RWPE1 (cell line): ENCODE measurements around the gene ZDHHC22.

ENCODE experiments used
- CTCF ChIA-PET: fragments of 350-600 bp; sonication (Branson Sonifier 250); formaldehyde crosslinking; extraction: SDS; loops from one replicate; lab custom pipeline; 2021; lab: Yijun Ruan, JAX
- POLR2A ChIA-PET: fragments of 400-600 bp; formaldehyde crosslinking; extraction: SDS; loops from one replicate; lab custom pipeline; 2020; ENCODE audit warnings: antibody characterized with exemption; ENCODE audit not compliant: low non-redundant PET; lab: Yijun Ruan, JAX
- DNase-seq: peaks from one replicate; pipeline ENCODE4 v3.0.0; 2012; ENCODE audit warnings: low spot score
- H3K27ac ChIP-seq: fragments of 450-650 bp; 2 replicates; pipeline ENCODE4 v1.5.1; 2017
- TF ChIP-seq, protein P1 (sequence below): fragments of 450-650 bp; conservative IDR thresholded peaks from 2 replicates; pipeline ENCODE4 v1.5.1; 2017; ENCODE audit warnings: low read depth, mild to moderate bottlenecking

Gene ZDHHC22

DNA sequence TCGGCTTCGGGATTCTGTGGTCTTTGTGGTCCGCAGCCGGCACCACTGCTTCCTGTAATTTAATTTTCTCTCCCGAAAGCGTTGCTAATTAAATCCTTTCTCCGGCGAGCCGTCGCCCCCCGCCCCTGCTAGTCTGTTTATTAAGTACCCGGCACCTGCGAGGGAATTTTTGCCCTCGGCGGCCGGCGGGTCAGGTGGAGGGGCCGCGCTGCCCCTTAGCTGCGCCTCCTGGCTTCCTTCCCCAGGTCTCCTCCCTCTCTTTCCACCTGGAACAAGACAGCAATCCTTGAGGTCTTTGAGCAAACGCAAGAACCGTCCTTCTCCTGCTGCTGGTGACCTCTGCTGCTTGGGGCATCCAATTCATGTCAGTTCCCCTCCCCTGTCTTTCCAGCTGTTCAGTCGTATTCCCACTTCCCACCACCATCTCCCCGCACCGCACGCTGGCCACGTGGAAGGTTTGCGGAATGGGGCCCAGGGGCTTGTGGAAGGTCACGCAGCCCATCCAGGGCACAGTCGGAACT, 16.2 kb downstream of the ZDHHC22 start:
- TF ChIP-seq, protein P1, sequence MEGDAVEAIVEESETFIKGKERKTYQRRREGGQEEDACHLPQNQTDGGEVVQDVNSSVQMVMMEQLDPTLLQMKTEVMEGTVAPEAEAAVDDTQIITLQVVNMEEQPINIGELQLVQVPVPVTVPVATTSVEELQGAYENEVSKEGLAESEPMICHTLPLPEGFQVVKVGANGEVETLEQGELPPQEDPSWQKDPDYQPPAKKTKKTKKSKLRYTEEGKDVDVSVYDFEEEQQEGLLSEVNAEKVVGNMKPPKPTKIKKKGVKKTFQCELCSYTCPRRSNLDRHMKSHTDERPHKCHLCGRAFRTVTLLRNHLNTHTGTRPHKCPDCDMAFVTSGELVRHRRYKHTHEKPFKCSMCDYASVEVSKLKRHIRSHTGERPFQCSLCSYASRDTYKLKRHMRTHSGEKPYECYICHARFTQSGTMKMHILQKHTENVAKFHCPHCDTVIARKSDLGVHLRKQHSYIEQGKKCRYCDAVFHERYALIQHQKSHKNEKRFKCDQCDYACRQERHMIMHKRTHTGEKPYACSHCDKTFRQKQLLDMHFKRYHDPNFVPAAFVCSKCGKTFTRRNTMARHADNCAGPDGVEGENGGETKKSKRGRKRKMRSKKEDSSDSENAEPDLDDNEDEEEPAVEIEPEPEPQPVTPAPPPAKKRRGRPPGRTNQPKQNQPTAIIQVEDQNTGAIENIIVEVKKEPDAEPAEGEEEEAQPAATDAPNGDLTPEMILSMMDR, result peak; percentile 12; the same call in 1 of the 2 replicates
- H3K27ac ChIP-seq, result no peak overlapping the region
- ChIA-PET POLR2A (no interaction called here), CTCF (interaction anchor here (0.6 kb wide), 1 partner anchor 930 kb away, joined by 7 read pairs; no protein-coding TSS in a partner anchor)
- no peak for DNase-seq

- ChIA-PET CTCF (interaction anchor here (0.6 to 1.4 kb wide), 5 partner anchors 9 to 886 kb away, joined by 3 to 8 read pairs (median 4); partner anchors contain the start of gene ZDHHC22), POLR2A (no interaction called here)
- TF ChIP-seq, protein P1, result peak; percentile 60
- peak overlapping the region; percentile 53 for H3K27ac ChIP-seq
- no peak for DNase-seq
Measured at GRCh38 chr14:77124345-77125280, 17.0 kb downstream of the ZDHHC22 start.

DNA sequence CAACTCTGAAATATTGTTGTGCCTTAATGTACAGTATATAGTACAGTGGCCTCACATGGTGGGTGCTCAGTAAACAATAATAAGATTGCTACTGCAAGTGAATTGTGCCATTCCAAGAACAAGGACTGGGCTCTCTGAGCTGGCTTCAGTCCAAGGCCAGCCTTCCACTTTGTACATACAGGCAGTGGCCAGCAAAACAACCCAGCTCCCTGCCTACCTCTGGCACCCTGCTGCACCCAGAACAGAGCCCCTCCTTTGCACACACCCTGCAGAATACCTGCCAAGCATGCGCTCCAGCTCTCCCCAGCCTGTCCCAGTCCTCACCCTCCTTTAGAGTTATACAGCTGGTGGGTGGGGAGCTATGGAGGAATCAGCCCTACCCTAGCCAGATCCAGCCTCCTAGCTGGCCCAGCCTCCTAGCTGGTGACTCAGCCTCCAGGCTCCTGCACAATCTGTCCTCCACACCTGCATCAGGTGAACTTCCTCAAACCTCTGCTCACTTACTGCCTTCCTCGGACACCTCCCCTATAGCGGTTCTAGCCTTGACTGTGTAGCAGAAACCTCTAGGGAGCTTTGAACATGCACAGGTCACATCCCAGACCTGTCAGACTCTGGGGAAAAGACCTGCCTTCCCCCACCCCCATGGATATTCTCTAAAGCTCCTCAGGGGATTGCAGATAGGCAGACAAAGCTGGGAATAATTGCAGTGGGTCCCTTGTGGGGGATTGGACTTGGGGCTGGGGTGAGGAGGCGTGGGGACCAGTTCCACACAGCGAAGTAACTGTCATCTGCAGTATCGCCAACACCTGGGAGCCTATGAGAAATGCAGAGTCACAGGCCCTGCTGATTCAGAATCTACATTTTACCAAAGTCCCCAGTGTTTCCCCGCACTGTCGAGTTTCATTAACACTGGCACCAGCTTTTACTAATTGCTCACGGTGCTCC, 17.9 kb downstream of the ZDHHC22 start:
- TF ChIP-seq, protein P1, result no peak
- ChIA-PET POLR2A (no interaction called here), CTCF (interaction anchor here (0.5 to 1.4 kb wide), 7 partner anchors 10 to 887 kb away, joined by 3 to 8 read pairs (median 3); partner anchors contain the start of gene ZDHHC22)
- DNase-seq, result peak; percentile 86
- peak overlapping the region; percentile 53 for H3K27ac ChIP-seq

GRCh38 chr14:77122526-77123125, 19.0 kb downstream of the ZDHHC22 start:
- ChIA-PET CTCF (no interaction called here), POLR2A (no interaction called here)
- peak overlapping the region; percentile 36 for H3K27ac ChIP-seq
- TF ChIP-seq, protein P1, result no peak
- DNase-seq, result no peak

DNA sequence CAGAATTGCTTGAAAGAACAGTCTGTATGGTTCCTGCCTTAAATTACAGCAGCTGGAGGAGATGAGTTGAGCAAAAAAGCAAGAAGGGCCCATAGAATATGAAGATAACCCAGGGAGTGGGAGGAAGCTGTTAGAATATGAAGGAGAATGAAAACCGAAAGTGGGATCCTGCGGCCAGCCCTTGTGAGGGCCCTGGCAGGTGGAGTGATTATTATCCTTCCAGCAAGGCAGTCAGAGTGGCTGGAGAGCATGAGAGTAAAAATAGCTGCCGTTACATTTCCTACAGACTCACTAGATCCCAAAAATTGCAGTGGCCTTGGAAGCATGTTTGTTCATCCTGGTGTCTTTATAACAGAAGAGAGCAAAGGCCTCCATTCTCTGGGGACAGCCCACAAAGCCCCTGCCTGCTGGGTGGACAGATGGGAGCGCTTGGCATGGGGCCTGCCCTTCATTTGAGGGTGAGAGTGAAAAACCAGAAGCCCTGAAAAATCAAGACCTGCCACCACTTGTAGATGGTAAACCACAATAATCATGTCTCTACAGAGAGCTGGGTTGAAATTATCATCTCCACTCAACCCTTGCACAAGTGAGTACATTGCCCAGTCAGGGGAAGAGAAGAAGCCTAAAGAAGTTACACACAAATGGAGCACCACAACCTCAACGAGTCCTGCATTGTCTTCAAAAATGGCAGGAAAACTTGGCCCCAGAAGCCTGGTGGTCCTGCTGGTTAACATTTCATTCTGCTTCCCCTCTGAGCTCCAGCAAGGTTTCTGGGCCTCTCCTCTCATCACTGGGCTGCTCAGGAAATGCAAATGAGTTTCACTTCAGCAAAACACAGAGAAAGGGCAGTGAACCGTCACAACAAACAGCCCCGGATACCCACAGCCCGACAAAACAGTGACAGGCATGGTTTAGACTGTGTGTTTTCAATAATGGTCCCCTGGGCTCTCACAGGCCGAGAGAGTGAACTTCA, 20.5 kb downstream of the ZDHHC22 start:
- H3K27ac ChIP-seq, result no peak overlapping the region
- POLR2A ChIA-PET, result no interaction called here

More for the DNA sequence above, 20.5 kb downstream of the ZDHHC22 start:
- no peak for DNase-seq
- CTCF ChIA-PET, result no interaction called here
- TF ChIP-seq, protein P1, result no peak
